ENCODE measurements around the gene TTC3.

Gene TTC3

GRCh38 chr21:37145635-37146111, 72.6 kb downstream of the TTC3 start:
- no peak for DNase-seq (ENCODE audit: low read depth in 2 of 3, low spot score in 1 of 3)

DNA sequence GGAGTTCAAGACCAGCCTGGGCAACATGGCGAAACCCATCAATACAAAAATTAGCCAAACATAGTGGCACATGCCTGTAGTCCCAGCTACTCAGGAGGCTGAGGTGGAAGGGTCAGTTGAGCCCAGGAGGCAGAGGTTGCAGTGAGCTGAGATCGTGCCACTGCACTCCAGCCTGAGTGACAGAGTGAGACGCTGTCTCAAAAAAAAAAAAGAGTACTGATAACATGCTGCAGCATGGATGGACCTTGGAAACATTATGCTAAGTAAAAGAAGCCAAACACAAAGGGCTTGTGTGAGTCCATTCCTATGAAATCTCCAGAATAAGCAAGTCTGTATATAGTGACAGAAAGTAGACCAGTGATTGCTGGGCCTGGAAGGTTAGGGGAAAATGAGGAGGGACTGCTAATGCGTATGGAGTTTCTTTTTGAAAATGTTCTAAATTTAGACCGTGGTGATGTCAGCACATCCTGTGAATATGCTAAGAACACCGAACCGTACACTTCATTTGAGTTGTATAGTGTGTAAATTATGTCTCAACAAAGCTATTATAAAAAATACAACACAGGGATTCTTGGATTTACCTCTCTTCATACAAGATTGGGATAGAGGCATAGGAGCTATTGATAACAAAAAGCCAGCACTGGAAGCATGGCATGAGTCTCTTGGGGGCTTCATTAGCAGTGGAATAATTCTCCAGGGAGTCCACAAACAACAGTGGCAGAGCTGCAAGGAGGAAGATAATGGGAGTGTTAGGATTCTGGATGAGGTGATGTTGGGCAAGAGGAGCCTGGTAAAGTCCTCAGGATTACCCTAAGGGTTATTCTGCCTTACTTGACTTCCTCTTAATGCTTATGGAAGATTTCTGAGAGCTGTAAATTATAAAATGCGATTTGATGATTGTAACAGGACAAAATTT, 73.5 kb downstream of the TTC3 start:
- DNase-seq (ENCODE audit: low read depth in 2 of 3, low spot score in 1 of 3): no peak

DNA sequence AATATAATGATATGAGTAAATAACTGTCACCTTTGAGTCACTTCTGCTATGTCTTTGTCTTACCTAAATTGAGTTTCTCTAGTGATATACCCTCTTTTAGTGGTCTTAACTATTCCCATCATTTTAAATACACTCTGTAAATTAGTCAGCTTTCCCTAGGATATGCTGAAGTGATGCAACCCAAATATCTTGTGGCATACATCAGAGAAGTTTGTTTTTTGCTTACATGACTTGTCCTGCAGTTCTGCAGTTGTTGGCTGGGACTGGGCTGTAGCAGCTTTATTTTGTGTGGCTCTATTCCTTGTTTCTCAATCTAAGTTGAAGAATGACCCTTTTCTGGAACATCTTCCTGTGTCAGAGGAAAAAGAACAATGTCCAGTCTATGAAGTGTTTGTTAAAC, 76.4 kb downstream of the TTC3 start:
- no peak for DNase-seq (ENCODE audit: low read depth in 2 of 3, low spot score in 1 of 3)

DNA sequence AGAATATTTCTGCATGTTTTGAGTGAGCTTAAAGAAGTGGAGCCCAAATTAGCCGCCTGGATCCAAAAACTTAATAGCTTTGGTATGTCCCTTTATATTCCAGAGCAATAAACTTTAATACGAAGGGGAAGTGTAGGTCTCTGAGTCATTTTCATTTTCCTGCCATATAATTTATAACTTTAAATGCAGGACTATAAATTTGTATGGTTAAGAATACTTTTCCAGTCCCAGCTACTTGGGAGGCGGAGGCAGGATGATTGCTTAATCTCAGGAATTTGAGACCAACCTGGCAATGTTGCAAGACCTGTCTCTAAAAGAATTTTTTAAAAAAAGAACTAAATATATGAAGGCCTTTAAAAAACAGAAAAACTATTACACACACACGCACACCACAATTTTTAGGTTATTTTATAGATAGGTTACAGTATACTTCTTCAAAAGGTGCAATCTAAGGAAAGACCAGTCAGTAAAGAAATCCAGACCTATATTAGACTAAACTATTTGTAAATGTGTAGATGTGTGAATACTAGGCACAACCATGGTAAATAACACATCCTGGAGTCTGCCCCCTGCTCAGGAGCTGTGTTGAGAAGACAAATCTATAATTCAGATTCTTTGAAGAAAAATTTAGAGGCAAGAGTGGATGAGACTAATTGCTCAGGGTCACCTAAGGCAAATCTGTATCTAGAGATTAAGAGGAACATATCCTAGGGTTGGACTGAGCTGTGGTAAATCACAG, 80.3 kb downstream of the TTC3 start:
- no peak for DNase-seq (ENCODE audit: low read depth in 2 of 3, low spot score in 1 of 3)

GRCh38 chr21:37153935-37154350, 80.9 kb downstream of the TTC3 start:
- no peak for DNase-seq (ENCODE audit: low read depth in 2 of 3, low spot score in 1 of 3)

GRCh38 chr21:37155186-37155585, 82.1 kb downstream of the TTC3 start:
- no peak for DNase-seq (ENCODE audit: low read depth in 2 of 3, low spot score in 1 of 3)

- no peak for DNase-seq (ENCODE audit: low read depth in 2 of 3, low spot score in 1 of 3)
Observed at GRCh38 chr21:37157938-37158337, 84.9 kb downstream of the TTC3 start.

GRCh38 chr21:37159053-37159776, 86.2 kb downstream of the TTC3 start:
- DNase-seq (ENCODE audit: low read depth in 2 of 3, low spot score in 1 of 3): peak in 2 of 3 donors; percentile 4 to 15

- DNase-seq (ENCODE audit: low read depth in 2 of 3, low spot score in 1 of 3): no peak
Observed at GRCh38 chr21:37159949-37160348, 86.9 kb downstream of the TTC3 start.

GRCh38 chr21:37164742-37165141, 91.7 kb downstream of the TTC3 start:
- DNase-seq (ENCODE audit: low read depth in 2 of 3, low spot score in 1 of 3): no peak

GRCh38 chr21:37165586-37165985, 92.5 kb downstream of the TTC3 start:
- no peak for DNase-seq (ENCODE audit: low read depth in 2 of 3, low spot score in 1 of 3)

DNA sequence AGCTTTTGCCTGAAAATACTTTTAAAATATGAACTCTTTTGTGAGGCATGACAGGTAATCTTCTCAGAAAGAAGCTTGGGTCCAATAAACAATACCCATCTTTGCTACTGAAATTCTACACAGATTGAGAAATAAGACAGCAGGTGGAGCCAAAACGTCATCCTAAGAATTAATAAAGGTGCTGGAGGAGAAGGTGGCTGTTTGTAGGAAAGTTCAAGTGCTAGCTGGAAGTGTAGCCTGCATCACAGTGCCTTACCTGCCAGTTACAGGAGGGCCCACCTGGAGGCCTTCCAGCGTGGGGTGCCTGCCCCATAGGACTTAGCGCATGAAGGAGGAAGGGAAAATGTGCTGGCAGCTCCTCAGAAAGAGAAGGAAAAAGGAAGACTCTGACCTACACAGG, 93.7 kb downstream of the TTC3 start:
- no peak for DNase-seq (ENCODE audit: low read depth in 2 of 3, low spot score in 1 of 3)

DNA sequence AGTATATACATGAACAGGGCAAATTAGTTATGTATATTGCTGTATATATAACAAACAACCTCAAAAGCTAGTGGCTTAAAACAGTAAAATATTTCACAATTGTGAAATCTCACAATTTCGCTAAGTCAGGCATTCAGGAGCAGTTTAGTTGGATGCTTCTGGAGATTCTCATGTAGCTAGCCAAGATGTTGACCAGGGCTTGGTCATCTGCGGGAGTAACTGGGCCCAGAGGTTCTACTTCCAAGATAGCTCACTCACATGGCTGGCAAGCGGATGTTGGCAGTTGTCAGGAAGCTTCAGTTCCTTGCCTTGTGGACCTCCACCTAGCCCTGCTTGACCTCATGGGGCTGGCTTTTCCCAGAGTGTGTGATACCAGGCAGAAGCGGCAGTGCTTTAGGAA, 95.6 kb downstream of the TTC3 start:
- DNase-seq (ENCODE audit: low read depth in 2 of 3, low spot score in 1 of 3): no peak

- DNase-seq (ENCODE audit: low read depth in 2 of 3, low spot score in 1 of 3): no peak
Observed at GRCh38 chr21:37172646-37173045, 99.6 kb downstream of the TTC3 start.

DNA sequence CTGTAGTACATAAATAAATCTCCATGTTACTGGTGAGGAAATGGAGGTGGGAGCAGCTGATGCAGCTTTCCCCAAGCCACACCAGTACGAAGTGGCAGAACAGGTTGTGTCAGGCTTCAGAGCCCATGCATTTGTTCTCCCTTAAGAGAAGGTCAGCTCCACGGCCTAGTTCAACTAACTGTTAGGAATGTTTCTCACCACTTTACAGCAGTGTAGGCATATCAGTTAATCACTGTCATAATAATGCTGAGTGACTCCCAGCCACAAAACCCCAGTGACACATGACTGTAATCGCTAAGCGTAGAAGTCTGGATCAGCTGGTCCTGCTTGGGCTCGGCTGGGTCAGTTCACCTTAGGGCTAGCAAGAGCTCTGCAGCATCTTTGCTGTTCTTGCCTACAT, 103.7 kb downstream of the TTC3 start:
- no peak for DNase-seq (ENCODE audit: low read depth in 2 of 3, low spot score in 1 of 3)

GRCh38 chr21:37181059-37181458, 108.0 kb downstream of the TTC3 start:
- no peak for DNase-seq (ENCODE audit: low read depth in 2 of 3, low spot score in 1 of 3)

DNA sequence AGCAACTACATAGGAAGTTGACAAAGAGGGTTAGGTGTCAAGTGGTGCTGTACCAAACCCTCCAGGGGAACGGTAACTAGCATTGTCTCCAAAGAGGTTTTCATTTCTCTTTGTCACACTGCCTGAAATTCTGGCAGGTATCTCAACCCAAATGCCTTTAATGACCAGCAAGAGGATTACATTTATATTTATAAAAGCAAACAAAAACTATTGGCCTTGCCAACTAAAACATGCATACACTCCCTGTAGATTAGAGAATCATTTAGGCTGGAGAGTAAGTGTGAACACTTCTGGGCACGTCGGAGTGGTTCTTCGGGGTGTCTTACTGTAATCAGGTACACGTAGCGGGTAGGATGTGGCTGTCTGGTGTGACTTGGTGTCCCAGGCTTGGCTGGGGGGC, 109.2 kb downstream of the TTC3 start:
- no peak for DNase-seq (ENCODE audit: low read depth in 2 of 3, low spot score in 1 of 3)

GRCh38 chr21:37183749-37184148, 110.7 kb downstream of the TTC3 start:
- no peak for DNase-seq (ENCODE audit: low read depth in 2 of 3, low spot score in 1 of 3)

DNA sequence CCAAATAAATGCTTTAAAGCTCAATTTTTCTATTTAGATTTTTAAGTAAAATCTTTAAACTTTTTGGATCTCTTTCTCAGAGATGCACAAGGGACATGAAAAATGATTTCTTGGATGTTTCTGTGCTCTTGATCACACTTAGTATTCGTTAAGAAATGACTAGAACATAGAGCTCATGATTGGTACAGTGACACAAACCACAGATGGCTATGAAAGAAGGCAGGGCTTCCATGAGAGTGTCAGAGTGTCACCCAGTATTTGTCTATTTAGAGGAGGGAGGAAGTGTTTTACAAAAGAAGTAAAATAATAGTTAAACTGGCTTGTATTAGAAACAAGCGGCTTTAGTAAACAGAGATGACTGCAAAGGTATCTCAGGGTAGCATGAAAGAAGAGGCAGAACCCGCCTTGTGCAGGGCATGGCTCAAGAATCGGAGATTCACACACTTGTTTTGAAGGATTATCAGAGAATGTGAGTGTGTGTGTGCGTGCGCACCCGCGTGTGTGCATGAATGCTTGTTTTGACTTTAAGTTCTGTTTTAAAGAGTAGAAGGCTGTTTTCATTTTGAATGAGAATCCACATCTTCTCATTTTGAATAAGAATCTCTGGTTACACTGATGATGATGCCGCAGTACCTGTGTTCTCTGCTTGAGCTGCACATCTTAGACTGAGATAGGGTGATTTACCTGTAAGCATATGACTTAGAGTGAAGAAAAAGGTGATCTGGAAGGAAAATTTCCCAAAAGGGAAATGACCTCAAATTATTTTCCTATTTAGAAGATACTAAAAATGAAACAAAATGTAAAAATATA, 111.9 kb downstream of the TTC3 start:
- DNase-seq (ENCODE audit: low read depth in 2 of 3, low spot score in 1 of 3): no peak

DNA sequence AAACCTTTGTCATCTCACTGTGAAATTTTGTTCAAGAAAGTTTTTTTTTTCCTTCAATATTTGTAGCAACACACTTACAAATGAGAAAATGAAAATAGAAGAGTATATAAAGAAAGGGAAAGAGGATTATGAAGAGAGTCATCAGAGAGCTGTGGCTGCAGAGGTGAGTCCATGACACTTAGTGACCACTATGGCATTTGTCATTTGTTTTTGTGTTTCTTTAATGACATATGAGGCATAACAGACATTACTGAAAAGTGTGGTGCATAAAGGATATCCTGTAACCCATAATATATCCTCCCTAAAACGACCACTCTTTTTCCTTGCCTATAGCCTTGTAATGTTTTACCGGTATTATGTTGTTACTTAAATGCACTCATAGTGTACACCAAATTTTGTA, 113.9 kb downstream of the TTC3 start:
- DNase-seq (ENCODE audit: low read depth in 2 of 3, low spot score in 1 of 3): no peak

DNA sequence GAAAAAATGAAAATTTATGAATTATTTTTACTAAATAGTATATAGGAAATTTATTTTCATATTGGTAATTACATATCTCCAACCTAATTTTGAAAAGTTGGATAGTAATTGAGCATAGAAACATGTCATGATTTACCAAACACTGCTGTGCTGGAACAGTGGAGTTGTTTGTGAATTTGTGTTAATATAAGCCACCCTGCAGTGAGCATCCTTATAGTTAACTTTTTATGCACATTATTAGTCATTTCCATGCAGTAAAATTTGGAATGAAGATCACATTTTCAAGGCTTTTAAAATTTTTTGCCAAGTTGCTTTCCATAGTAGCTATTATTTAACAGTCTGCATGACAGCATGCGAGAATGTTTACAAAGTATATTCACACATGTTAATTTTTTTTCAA, 115.8 kb downstream of the TTC3 start:
- no peak for DNase-seq (ENCODE audit: low read depth in 2 of 3, low spot score in 1 of 3)
